Esophagus (tissue), 2 donors: ENCODE data around the gene KLHL6. TPM values are rescaled to one million over a fixed set of nuclear protein-coding genes. Genes with fewer than 3 reads are reported as not detected.

Source experiments
- H3K27ac ChIP-seq, 2 donors: one replicate each; pipeline ENCODE4 v1.5.1; 2013; ENCODE audit warnings: low read depth in 2 of 2, mild to moderate bottlenecking in 2 of 2, inconsistent platforms in 1 of 2, low read length in 1 of 2, moderate library complexity in 1 of 2
- H3K27me3 ChIP-seq, 2 donors: one replicate each; pipeline ENCODE4 v1.6.1; 2013; ENCODE audit warnings: low read length in 2 of 2, control low read depth in 1 of 2, mild to moderate bottlenecking in 1 of 2; ENCODE audit not compliant: insufficient read depth in 2 of 2, control insufficient read depth in 1 of 2
- H3K36me3 ChIP-seq, 2 donors: one replicate each; pipeline ENCODE4 v1.6.1; 2013; ENCODE audit warnings: low read length in 1 of 2; ENCODE audit not compliant: control insufficient read depth in 2 of 2, insufficient read depth in 2 of 2
- H3K4me1 ChIP-seq, 2 donors: one replicate each; pipeline ENCODE4 v1.6.1; 2013; ENCODE audit warnings: low read length in 1 of 2; ENCODE audit not compliant: control insufficient read depth in 2 of 2, insufficient read depth in 2 of 2
- H3K4me3 ChIP-seq, 2 donors: one replicate each; pipeline ENCODE4 v1.5.1; 2013; ENCODE audit warnings: low read length in 2 of 2, mild to moderate bottlenecking in 2 of 2, low read depth in 1 of 2, moderate library complexity in 1 of 2
- H3K9me3 ChIP-seq, 2 donors: one replicate each; pipeline ENCODE4 v1.6.1; 2013; ENCODE audit warnings: mild to moderate bottlenecking in 2 of 2, low read depth in 1 of 2, low read length in 1 of 2, moderate library complexity in 1 of 2; ENCODE audit not compliant: control insufficient read depth in 2 of 2, insufficient read depth in 1 of 2
- WGBS, 2 donors: extraction: QIAGEN DNeasy Blood & Tissue Kit; methylation state at CpG; one replicate each; pipeline ENCODE4 v1.1.7; 2013; 5-methylcytosine and 5-hydroxymethylcytosine counted together
- polyA plus RNA-seq, 2 donors: library from polyadenylated mRNA; stranded (reverse); fragments of 200-250 nt; gene quantifications; one replicate each; pipeline ENCODE4 v1.2.3, GENCODE V29; 2013
- donor health status: healthy with polysubstance abuse.
- donor health status: Bipolar disorder and iron deficiency.

The KLHL6 gene
- polyA plus RNA-seq, 2 donors = 0.16 to 0.26 TPM

- Histone ChIP-seq H3K27me3 (no peaks in the 10 kb centered on the region), H3K27ac (no peak overlapping the region), H3K4me1 (no peaks in the 10 kb centered on the region), H3K9me3 (no peaks in the 10 kb centered on the region), H3K36me3 (no peaks in the 10 kb centered on the region), H3K4me3 (no peak overlapping the region)
- WGBS, 2 donors = 74 to 80% methylated on average over 6 of the region's 6 CpGs
Measured at GRCh38 chr3:183551930-183552329, 3.6 kb downstream of the KLHL6 start.

GRCh38 chr3:183548262-183548769 lies 7.2 kb downstream of the KLHL6 start:
- Histone ChIP-seq H3K27me3 (no peaks in the 10 kb centered on the region), H3K4me3 (no peak overlapping the region), H3K27ac (no peak overlapping the region), H3K4me1 (no peaks in the 10 kb centered on the region), H3K9me3 (no peaks in the 10 kb centered on the region), H3K36me3 (no peaks in the 10 kb centered on the region)
- WGBS, 2 donors = 49 to 55% methylated on average over 2 of the region's 2 CpGs

- Histone ChIP-seq H3K27me3 (no peaks in the 10 kb centered on the region), H3K27ac (no peak overlapping the region), H3K4me1 (no peaks in the 10 kb centered on the region), H3K4me3 (no peak overlapping the region), H3K36me3 (no peaks in the 10 kb centered on the region), H3K9me3 (no peaks in the 10 kb centered on the region)
- 93 to 94% methylated on average over 19 of the region's 19 CpGs for WGBS, 2 donors
Measured at GRCh38 chr3:183546625-183547024, 8.9 kb downstream of the KLHL6 start.

GRCh38 chr3:183545708-183546107 lies 9.8 kb downstream of the KLHL6 start:
- no peak overlapping the region for H3K4me3 ChIP-seq
- WGBS, 2 donors = 87 to 91% methylated on average over 6 of the region's 6 CpGs
- no peaks in the 10 kb centered on the region for H3K4me1 ChIP-seq
- H3K36me3 ChIP-seq = no peaks in the 10 kb centered on the region
- no peaks in the 10 kb centered on the region for H3K27me3 ChIP-seq
- no peak overlapping the region for H3K27ac ChIP-seq
- H3K9me3 ChIP-seq = no peaks in the 10 kb centered on the region

- no peaks in the 10 kb centered on the region for H3K9me3 ChIP-seq
- H3K4me3 ChIP-seq = no peak overlapping the region
- no peaks in the 10 kb centered on the region for H3K4me1 ChIP-seq
- no peaks in the 10 kb centered on the region for H3K36me3 ChIP-seq
- WGBS, 2 donors = 91 to 94% methylated on average over 4 of the region's 4 CpGs
- H3K27ac ChIP-seq = no peak overlapping the region
- no peaks in the 10 kb centered on the region for H3K27me3 ChIP-seq
Measured at GRCh38 chr3:183542355-183542754, 13.2 kb downstream of the KLHL6 start.

GRCh38 chr3:183541738-183542137 lies 13.8 kb downstream of the KLHL6 start:
- H3K4me1 ChIP-seq = no peaks in the 10 kb centered on the region

GRCh38 chr3:183541235-183541655 lies 14.3 kb downstream of the KLHL6 start:
- Histone ChIP-seq H3K9me3 (no peaks in the 10 kb centered on the region), H3K4me1 (no peaks in the 10 kb centered on the region), H3K4me3 (no peak overlapping the region), H3K36me3 (no peaks in the 10 kb centered on the region), H3K27ac (no peak overlapping the region), H3K27me3 (no peaks in the 10 kb centered on the region)
- 83 to 85% methylated on average over 6 of the region's 6 CpGs for WGBS, 2 donors

More at GRCh38 chr3:183541738-183542137, 13.8 kb downstream of the KLHL6 start:
- Histone ChIP-seq H3K27ac (no peak overlapping the region), H3K4me3 (no peak overlapping the region), H3K36me3 (no peaks in the 10 kb centered on the region), H3K27me3 (no peaks in the 10 kb centered on the region), H3K9me3 (no peaks in the 10 kb centered on the region)
- WGBS, 2 donors = 69 to 74% methylated on average over 3 of the region's 3 CpGs

- no peaks in the 10 kb centered on the region for H3K27me3 ChIP-seq
Measured at GRCh38 chr3:183540501-183541234, 14.8 kb downstream of the KLHL6 start.

GRCh38 chr3:183539811-183540210 lies 15.7 kb downstream of the KLHL6 start:
- 47 to 53% methylated on average over 3 of the region's 3 CpGs for WGBS, 2 donors
- H3K27ac ChIP-seq = no peak overlapping the region

More at GRCh38 chr3:183540501-183541234, 14.8 kb downstream of the KLHL6 start:
- Histone ChIP-seq H3K36me3 (no peaks in the 10 kb centered on the region), H3K4me1 (no peaks in the 10 kb centered on the region), H3K27ac (no peak overlapping the region), H3K9me3 (no peaks in the 10 kb centered on the region), H3K4me3 (no peak overlapping the region)
- 77 to 79% methylated on average over 14 of the region's 14 CpGs for WGBS, 2 donors

GRCh38 chr3:183538486-183538885 lies 17.0 kb downstream of the KLHL6 start:
- Histone ChIP-seq H3K27ac (no peak overlapping the region), H3K27me3 (no peaks in the 10 kb centered on the region), H3K4me3 (no peak overlapping the region), H3K9me3 (no peaks in the 10 kb centered on the region), H3K36me3 (no peaks in the 10 kb centered on the region), H3K4me1 (no peaks in the 10 kb centered on the region)
- WGBS, 2 donors = 90% methylated on average over 1 of the region's 1 CpG

More at GRCh38 chr3:183539811-183540210, 15.7 kb downstream of the KLHL6 start:
- Histone ChIP-seq H3K9me3 (no peaks in the 10 kb centered on the region), H3K27me3 (no peaks in the 10 kb centered on the region), H3K4me3 (no peak overlapping the region), H3K36me3 (no peaks in the 10 kb centered on the region), H3K4me1 (no peaks in the 10 kb centered on the region)
